HG03139 (cell line): ENCODE results near the gene KCNQ1OT1.

Experiments
- ATAC-seq: cut with Tn5 transposase; IDR thresholded peaks from one replicate; pipeline ENCODE4 v1.9.1; 2021; ENCODE audit not compliant: unreplicated experiment

The KCNQ1OT1 gene

GRCh38 chr11:2688381-2689231 is 11.2 kb downstream of the KCNQ1OT1 start:
- ATAC-seq, result no peak

GRCh38 chr11:2687782-2688191 is 12.0 kb downstream of the KCNQ1OT1 start:
- no peak for ATAC-seq

GRCh38 chr11:2687223-2687530 is 12.6 kb downstream of the KCNQ1OT1 start:
- no peak for ATAC-seq

GRCh38 chr11:2686360-2687222 is 13.2 kb downstream of the KCNQ1OT1 start:
- no peak for ATAC-seq

- ATAC-seq, result no peak
Observed at GRCh38 chr11:2685566-2686359, 14.0 kb downstream of the KCNQ1OT1 start.

GRCh38 chr11:2685051-2685450 is 14.7 kb downstream of the KCNQ1OT1 start:
- no peak for ATAC-seq

GRCh38 chr11:2684581-2684980 is 15.2 kb downstream of the KCNQ1OT1 start:
- ATAC-seq, result no peak

GRCh38 chr11:2683806-2684205 is 16.0 kb downstream of the KCNQ1OT1 start:
- ATAC-seq, result no peak

GRCh38 chr11:2681408-2682145 is 18.2 kb downstream of the KCNQ1OT1 start:
- no peak for ATAC-seq

- ATAC-seq, result no peak
Observed at GRCh38 chr11:2679011-2679676, 20.6 kb downstream of the KCNQ1OT1 start.

- ATAC-seq, result no peak
Observed at GRCh38 chr11:2678396-2678795, 21.4 kb downstream of the KCNQ1OT1 start.

GRCh38 chr11:2677127-2677526 is 22.7 kb downstream of the KCNQ1OT1 start:
- ATAC-seq, result no peak

GRCh38 chr11:2675540-2675939 is 24.3 kb downstream of the KCNQ1OT1 start:
- ATAC-seq, result no peak

- no peak for ATAC-seq
Observed at GRCh38 chr11:2674658-2675131, 25.1 kb downstream of the KCNQ1OT1 start.

- no peak for ATAC-seq
Observed at GRCh38 chr11:2673871-2674471, 25.8 kb downstream of the KCNQ1OT1 start.

GRCh38 chr11:2673250-2673610 is 26.6 kb downstream of the KCNQ1OT1 start:
- ATAC-seq, result no peak

- no peak for ATAC-seq
Observed at GRCh38 chr11:2672553-2673249, 27.1 kb downstream of the KCNQ1OT1 start.

- ATAC-seq, result no peak
Observed at GRCh38 chr11:2671748-2672147, 28.0 kb downstream of the KCNQ1OT1 start.

GRCh38 chr11:2670541-2671100 is 29.2 kb downstream of the KCNQ1OT1 start:
- no peak for ATAC-seq
